Measurements from ENCODE around the gene SRGAP3. TPM values are rescaled to one million over a fixed set of nuclear protein-coding genes. Genes with fewer than 3 reads are reported as not detected.

Gene SRGAP3
- total and polyA plus RNA-seq, 4 donors, result 1.2 to 32.8 (median 7.3) TPM

- WGBS, 2 donors, result 73 to 80% methylated on average over 1 of the region's 1 CpG
- Histone ChIP-seq H3K4me1 (ENCODE audit: control insufficient read depth in 5 of 5, insufficient read depth in 5 of 5, low read length in 5 of 5) (peaks cover 0 to 9% (median 0%) of the 10 kb centered on the region in 5 donors), H3K36me3 (ENCODE audit: control insufficient read depth in 4 of 4, insufficient read depth in 4 of 4, low read length in 4 of 4) (peaks cover 0 to 6% (median 0%) of the 10 kb centered on the region in 4 donors), H3K4me3 (no peak overlapping the region), H3K9me3 (ENCODE audit: control insufficient read depth in 4 of 4, insufficient read depth in 3 of 4, low read length in 3 of 4) (peaks cover 0 to 9% (median 0%) of the 10 kb centered on the region in 4 donors), H3K27ac (ENCODE audit: low read depth in 1 of 2, low read length in 1 of 2) (no peak overlapping the region), H3K9ac (ENCODE audit: insufficient read depth in 1 of 2, low read length in 2 of 2) (no peak overlapping the region), H3K27me3 (ENCODE audit: control insufficient read depth in 3 of 3, insufficient read depth in 3 of 3, low read length in 2 of 3) (no peaks in the 10 kb centered on the region)
- TF ChIP-seq CTCF (IDR thresholded peaks at IDR 0.05; ENCODE audit: control extremely low read depth, extremely low read depth), result no peak
- ATAC-seq (ENCODE audit: insufficient read depth, low FRiP score) (no peak), DNase-seq (no peak)
Measured at GRCh38 chr3:9156604-9157003, 92.8 kb downstream of the SRGAP3 start.

GRCh38 chr3:9155028-9155427, 94.4 kb downstream of the SRGAP3 start:
- WGBS, 2 donors, result 57 to 69% methylated on average over 4 of the region's 4 CpGs
- H3K4me3 ChIP-seq, result no peak overlapping the region
- no peak for ATAC-seq (ENCODE audit: insufficient read depth, low FRiP score)

GRCh38 chr3:9153904-9154619, 95.4 kb downstream of the SRGAP3 start:
- DNase-seq (peak in 1 of 3 donors; percentile 69), ATAC-seq (ENCODE audit: insufficient read depth, low FRiP score) (no peak)
- H3K36me3 ChIP-seq (ENCODE audit: control insufficient read depth in 4 of 4, insufficient read depth in 4 of 4, low read length in 4 of 4), result peaks cover 0 to 13% (median 0%) of the 10 kb centered on the region in 4 donors
- TF ChIP-seq CTCF (IDR thresholded peaks at IDR 0.05; ENCODE audit: control extremely low read depth, extremely low read depth), result no peak
- H3K4me1 ChIP-seq (ENCODE audit: control insufficient read depth in 5 of 5, insufficient read depth in 5 of 5, low read length in 5 of 5), result peaks cover 0 to 9% (median 0%) of the 10 kb centered on the region in 5 donors
- no peak overlapping the region for H3K4me3 ChIP-seq
- H3K9ac ChIP-seq (ENCODE audit: insufficient read depth in 1 of 2, low read length in 2 of 2), result no peak overlapping the region
- 63 to 74% methylated on average over 14 of the region's 14 CpGs for WGBS, 2 donors
- no peak overlapping the region for H3K27ac ChIP-seq (ENCODE audit: low read depth in 1 of 2, low read length in 1 of 2)
- H3K9me3 ChIP-seq (ENCODE audit: control insufficient read depth in 4 of 4, insufficient read depth in 3 of 4, low read length in 3 of 4), result peaks cover 0 to 24% (median 6%) of the 10 kb centered on the region in 4 donors
- no peaks in the 10 kb centered on the region for H3K27me3 ChIP-seq (ENCODE audit: control insufficient read depth in 3 of 3, insufficient read depth in 3 of 3, low read length in 2 of 3)

More at GRCh38 chr3:9155028-9155427, 94.4 kb downstream of the SRGAP3 start:
- DNase-seq, result no peak
- no peak for TF ChIP-seq CTCF (IDR thresholded peaks at IDR 0.05; ENCODE audit: control extremely low read depth, extremely low read depth)
- peaks cover 0 to 13% (median 0%) of the 10 kb centered on the region in 4 donors for H3K36me3 ChIP-seq (ENCODE audit: control insufficient read depth in 4 of 4, insufficient read depth in 4 of 4, low read length in 4 of 4)
- peaks cover 0 to 17% (median 6%) of the 10 kb centered on the region in 4 donors for H3K9me3 ChIP-seq (ENCODE audit: control insufficient read depth in 4 of 4, insufficient read depth in 3 of 4, low read length in 3 of 4)
- H3K9ac ChIP-seq (ENCODE audit: insufficient read depth in 1 of 2, low read length in 2 of 2), result no peak overlapping the region
- no peaks in the 10 kb centered on the region for H3K27me3 ChIP-seq (ENCODE audit: control insufficient read depth in 3 of 3, insufficient read depth in 3 of 3, low read length in 2 of 3)
- H3K4me1 ChIP-seq (ENCODE audit: control insufficient read depth in 5 of 5, insufficient read depth in 5 of 5, low read length in 5 of 5), result peaks cover 0 to 9% (median 0%) of the 10 kb centered on the region in 5 donors
- H3K27ac ChIP-seq (ENCODE audit: low read depth in 1 of 2, low read length in 1 of 2), result no peak overlapping the region

Data from lung (tissue), 12 donors.